GM23338 (cell line): ENCODE measurements around the gene MME.

Experiments
- CREB1 ChIP-seq: fragments of 250-450 bp; sonication (Bioruptor Pico); IDR thresholded peaks from 2 replicates; pipeline ENCODE4 v1.5.0; 2020; ENCODE audit warnings: low read depth, mild to moderate bottlenecking, moderate library complexity
- EZH2 ChIP-seq: fragments of 200-600 bp; sonication (generic); IDR thresholded peaks from one replicate; pipeline ENCODE4 v1.8.0; 2017; ENCODE audit warnings: antibody characterized with exemption, mild to moderate bottlenecking, low read depth; ENCODE audit not compliant: unreplicated experiment
- EZH2phosphoT487 ChIP-seq: fragments of 200-600 bp; sonication (generic); IDR thresholded peaks from one replicate; pipeline ENCODE4 v1.8.1; 2018; ENCODE audit warnings: antibody characterized with exemption; ENCODE audit not compliant: unreplicated experiment
- JUNB ChIP-seq: IDR thresholded peaks from one replicate; pipeline ENCODE4 v1.6.1; 2016; ENCODE audit warnings: antibody characterized with exemption; ENCODE audit not compliant: unreplicated experiment
- POLR2AphosphoS5 ChIP-seq: IDR thresholded peaks from 2 replicates; pipeline ENCODE4 v1.6.1; 2016; ENCODE audit warnings: antibody characterized with exemption, low read depth
- STAT1 ChIP-seq: IDR thresholded peaks from one replicate; pipeline ENCODE4 v1.6.1; 2016; ENCODE audit warnings: antibody characterized with exemption; ENCODE audit not compliant: unreplicated experiment
- ZNF114 ChIP-seq: fragments of 250-450 bp; sonication (Bioruptor Pico); IDR thresholded peaks from 2 replicates; pipeline ENCODE4 v1.5.0; 2020; ENCODE audit warnings: mild to moderate bottlenecking, moderate library complexity
- ZNF331 ChIP-seq: fragments of 250-450 bp; sonication (Bioruptor Pico); IDR thresholded peaks from 2 replicates; pipeline ENCODE4 v1.5.0; 2020; ENCODE audit warnings: low read depth, mild to moderate bottlenecking, moderate library complexity
- TF ChIP-seq, protein P1 (sequence below), 2 experiments: fragments of 200-600 bp in 1 of 2; sonication (generic) in 1 of 2; conservative IDR thresholded peaks; 2 replicates each; pipeline versions ENCODE4 v1.5.1 to v1.6.1; 2016 to 2017; ENCODE audit warnings: antibody characterized with exemption in 2 of 2, low read depth in 2 of 2, mild to moderate bottlenecking in 2 of 2, moderate library complexity in 1 of 2
- TF ChIP-seq, protein P2 (sequence below): IDR thresholded peaks from 2 replicates; pipeline ENCODE4 v1.6.1; 2016; ENCODE audit warnings: antibody characterized with exemption
- TF ChIP-seq, protein P3 (sequence below): IDR thresholded peaks from one replicate; pipeline ENCODE4 v1.6.1; 2018; ENCODE audit warnings: antibody characterized with exemption; ENCODE audit not compliant: unreplicated experiment
- TF ChIP-seq, protein P4 (sequence below): fragments of 250-450 bp; sonication (Bioruptor Pico); IDR thresholded peaks from 2 replicates; pipeline ENCODE4 v1.5.0; 2020; ENCODE audit warnings: mild to moderate bottlenecking, moderate library complexity

DNA sequence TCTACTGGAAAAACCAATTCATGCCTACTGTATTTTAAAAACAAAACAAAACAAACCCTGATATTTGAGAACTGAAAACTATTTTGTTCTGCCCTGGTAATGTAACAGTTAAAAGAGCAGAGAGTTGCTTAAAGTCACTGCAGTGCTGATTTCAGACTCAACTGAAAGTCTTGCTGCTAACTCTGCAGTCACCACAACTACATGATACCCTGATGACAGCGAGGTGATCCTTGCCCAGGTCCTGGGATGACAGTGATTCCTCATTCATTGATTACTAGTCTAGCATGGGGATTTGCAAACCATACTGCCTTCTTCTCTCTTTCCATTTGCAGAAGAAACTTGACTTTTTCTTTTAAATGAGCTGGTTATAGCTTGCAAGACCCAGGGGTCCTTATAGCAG lies 67.5 kb downstream of the MME start:
- TF ChIP-seq, protein P1, sequence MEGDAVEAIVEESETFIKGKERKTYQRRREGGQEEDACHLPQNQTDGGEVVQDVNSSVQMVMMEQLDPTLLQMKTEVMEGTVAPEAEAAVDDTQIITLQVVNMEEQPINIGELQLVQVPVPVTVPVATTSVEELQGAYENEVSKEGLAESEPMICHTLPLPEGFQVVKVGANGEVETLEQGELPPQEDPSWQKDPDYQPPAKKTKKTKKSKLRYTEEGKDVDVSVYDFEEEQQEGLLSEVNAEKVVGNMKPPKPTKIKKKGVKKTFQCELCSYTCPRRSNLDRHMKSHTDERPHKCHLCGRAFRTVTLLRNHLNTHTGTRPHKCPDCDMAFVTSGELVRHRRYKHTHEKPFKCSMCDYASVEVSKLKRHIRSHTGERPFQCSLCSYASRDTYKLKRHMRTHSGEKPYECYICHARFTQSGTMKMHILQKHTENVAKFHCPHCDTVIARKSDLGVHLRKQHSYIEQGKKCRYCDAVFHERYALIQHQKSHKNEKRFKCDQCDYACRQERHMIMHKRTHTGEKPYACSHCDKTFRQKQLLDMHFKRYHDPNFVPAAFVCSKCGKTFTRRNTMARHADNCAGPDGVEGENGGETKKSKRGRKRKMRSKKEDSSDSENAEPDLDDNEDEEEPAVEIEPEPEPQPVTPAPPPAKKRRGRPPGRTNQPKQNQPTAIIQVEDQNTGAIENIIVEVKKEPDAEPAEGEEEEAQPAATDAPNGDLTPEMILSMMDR (conservative IDR thresholded peaks at IDR 0.05; ENCODE audit: low read depth in 2 of 2) = no peak
- TF ChIP-seq POLR2AphosphoS5 (no peak), EZH2 (no peak), EZH2phosphoT487 (no peak), ZNF114 (no peak), CREB1 (CRISPR knock-in tag) (no peak), JUNB (no peak), ZNF331 (no peak), STAT1 (no peak)
- TF ChIP-seq, protein P2, sequence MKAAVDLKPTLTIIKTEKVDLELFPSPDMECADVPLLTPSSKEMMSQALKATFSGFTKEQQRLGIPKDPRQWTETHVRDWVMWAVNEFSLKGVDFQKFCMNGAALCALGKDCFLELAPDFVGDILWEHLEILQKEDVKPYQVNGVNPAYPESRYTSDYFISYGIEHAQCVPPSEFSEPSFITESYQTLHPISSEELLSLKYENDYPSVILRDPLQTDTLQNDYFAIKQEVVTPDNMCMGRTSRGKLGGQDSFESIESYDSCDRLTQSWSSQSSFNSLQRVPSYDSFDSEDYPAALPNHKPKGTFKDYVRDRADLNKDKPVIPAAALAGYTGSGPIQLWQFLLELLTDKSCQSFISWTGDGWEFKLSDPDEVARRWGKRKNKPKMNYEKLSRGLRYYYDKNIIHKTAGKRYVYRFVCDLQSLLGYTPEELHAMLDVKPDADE = no peak
- TF ChIP-seq, protein P3, sequence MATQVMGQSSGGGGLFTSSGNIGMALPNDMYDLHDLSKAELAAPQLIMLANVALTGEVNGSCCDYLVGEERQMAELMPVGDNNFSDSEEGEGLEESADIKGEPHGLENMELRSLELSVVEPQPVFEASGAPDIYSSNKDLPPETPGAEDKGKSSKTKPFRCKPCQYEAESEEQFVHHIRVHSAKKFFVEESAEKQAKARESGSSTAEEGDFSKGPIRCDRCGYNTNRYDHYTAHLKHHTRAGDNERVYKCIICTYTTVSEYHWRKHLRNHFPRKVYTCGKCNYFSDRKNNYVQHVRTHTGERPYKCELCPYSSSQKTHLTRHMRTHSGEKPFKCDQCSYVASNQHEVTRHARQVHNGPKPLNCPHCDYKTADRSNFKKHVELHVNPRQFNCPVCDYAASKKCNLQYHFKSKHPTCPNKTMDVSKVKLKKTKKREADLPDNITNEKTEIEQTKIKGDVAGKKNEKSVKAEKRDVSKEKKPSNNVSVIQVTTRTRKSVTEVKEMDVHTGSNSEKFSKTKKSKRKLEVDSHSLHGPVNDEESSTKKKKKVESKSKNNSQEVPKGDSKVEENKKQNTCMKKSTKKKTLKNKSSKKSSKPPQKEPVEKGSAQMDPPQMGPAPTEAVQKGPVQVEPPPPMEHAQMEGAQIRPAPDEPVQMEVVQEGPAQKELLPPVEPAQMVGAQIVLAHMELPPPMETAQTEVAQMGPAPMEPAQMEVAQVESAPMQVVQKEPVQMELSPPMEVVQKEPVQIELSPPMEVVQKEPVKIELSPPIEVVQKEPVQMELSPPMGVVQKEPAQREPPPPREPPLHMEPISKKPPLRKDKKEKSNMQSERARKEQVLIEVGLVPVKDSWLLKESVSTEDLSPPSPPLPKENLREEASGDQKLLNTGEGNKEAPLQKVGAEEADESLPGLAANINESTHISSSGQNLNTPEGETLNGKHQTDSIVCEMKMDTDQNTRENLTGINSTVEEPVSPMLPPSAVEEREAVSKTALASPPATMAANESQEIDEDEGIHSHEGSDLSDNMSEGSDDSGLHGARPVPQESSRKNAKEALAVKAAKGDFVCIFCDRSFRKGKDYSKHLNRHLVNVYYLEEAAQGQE = no peak
- TF ChIP-seq, protein P4, sequence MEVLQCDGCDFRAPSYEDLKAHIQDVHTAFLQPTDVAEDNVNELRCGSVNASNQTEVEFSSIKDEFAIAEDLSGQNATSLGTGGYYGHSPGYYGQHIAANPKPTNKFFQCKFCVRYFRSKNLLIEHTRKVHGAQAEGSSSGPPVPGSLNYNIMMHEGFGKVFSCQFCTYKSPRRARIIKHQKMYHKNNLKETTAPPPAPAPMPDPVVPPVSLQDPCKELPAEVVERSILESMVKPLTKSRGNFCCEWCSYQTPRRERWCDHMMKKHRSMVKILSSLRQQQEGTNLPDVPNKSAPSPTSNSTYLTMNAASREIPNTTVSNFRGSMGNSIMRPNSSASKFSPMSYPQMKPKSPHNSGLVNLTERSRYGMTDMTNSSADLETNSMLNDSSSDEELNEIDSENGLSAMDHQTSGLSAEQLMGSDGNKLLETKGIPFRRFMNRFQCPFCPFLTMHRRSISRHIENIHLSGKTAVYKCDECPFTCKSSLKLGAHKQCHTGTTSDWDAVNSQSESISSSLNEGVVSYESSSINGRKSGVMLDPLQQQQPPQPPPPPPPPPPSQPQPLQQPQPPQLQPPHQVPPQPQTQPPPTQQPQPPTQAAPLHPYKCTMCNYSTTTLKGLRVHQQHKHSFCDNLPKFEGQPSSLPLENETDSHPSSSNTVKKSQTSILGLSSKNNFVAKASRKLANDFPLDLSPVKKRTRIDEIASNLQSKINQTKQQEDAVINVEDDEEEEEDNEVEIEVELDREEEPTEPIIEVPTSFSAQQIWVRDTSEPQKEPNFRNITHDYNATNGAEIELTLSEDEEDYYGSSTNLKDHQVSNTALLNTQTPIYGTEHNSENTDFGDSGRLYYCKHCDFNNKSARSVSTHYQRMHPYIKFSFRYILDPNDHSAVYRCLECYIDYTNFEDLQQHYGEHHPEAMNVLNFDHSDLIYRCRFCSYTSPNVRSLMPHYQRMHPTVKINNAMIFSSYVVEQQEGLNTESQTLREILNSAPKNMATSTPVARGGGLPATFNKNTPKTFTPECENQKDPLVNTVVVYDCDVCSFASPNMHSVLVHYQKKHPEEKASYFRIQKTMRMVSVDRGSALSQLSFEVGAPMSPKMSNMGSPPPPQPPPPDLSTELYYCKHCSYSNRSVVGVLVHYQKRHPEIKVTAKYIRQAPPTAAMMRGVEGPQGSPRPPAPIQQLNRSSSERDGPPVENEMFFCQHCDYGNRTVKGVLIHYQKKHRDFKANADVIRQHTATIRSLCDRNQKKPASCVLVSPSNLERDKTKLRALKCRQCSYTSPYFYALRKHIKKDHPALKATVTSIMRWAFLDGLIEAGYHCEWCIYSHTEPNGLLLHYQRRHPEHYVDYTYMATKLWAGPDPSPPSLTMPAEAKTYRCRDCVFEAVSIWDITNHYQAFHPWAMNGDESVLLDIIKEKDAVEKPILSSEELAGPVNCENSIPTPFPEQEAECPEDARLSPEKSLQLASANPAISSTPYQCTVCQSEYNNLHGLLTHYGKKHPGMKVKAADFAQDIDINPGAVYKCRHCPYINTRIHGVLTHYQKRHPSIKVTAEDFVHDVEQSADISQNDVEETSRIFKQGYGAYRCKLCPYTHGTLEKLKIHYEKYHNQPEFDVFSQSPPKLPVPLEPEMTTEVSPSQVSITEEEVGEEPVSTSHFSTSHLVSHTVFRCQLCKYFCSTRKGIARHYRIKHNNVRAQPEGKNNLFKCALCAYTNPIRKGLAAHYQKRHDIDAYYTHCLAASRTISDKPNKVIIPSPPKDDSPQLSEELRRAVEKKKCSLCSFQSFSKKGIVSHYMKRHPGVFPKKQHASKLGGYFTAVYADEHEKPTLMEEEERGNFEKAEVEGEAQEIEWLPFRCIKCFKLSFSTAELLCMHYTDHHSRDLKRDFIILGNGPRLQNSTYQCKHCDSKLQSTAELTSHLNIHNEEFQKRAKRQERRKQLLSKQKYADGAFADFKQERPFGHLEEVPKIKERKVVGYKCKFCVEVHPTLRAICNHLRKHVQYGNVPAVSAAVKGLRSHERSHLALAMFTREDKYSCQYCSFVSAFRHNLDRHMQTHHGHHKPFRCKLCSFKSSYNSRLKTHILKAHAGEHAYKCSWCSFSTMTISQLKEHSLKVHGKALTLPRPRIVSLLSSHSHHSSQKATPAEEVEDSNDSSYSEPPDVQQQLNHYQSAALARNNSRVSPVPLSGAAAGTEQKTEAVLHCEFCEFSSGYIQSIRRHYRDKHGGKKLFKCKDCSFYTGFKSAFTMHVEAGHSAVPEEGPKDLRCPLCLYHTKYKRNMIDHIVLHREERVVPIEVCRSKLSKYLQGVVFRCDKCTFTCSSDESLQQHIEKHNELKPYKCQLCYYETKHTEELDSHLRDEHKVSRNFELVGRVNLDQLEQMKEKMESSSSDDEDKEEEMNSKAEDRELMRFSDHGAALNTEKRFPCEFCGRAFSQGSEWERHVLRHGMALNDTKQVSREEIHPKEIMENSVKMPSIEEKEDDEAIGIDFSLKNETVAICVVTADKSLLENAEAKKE = no peak
